Measurements from ENCODE around the gene TAS1R3. TPM values are rescaled to one million over a fixed set of nuclear protein-coding genes. Genes with fewer than 3 reads are reported as not detected.

TAS1R3 gene
- total RNA-seq, 1 donor from 2014 or later, result 0.19 TPM

DNA sequence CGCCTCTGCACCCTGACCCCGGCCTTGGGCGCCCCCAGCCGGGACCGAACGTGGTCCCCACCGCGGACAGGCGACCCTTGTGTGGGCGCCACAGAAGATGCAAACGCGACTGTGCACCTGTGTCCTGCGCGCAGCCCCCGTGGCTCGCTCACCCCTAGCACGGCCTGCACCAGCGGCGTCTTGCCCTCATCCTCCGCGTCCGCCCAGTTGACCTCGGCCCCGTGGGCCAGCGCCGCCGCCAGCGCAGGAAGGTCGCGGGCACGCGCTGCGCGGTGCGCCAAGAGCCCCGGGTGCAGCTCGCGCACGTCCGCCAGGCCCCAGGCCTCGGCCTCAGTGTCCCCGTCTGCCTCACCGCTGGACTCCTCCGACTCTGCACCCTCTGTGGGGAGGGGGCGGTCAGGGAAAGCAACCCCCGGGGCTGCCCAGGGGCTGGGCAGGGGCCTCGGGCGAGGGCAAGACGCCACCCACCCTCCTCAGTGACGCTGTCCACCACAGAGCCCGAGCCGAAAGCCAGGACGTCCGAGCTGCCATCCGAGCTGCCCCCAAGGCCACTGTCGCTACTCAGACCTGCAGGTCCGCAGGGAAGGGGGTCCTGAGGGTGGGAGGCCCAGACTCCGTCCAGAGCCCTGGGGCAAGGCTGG, 36.7 kb upstream of the TAS1R3 start:
- DNase-seq (ENCODE audit: low spot score), result no peak

DNA sequence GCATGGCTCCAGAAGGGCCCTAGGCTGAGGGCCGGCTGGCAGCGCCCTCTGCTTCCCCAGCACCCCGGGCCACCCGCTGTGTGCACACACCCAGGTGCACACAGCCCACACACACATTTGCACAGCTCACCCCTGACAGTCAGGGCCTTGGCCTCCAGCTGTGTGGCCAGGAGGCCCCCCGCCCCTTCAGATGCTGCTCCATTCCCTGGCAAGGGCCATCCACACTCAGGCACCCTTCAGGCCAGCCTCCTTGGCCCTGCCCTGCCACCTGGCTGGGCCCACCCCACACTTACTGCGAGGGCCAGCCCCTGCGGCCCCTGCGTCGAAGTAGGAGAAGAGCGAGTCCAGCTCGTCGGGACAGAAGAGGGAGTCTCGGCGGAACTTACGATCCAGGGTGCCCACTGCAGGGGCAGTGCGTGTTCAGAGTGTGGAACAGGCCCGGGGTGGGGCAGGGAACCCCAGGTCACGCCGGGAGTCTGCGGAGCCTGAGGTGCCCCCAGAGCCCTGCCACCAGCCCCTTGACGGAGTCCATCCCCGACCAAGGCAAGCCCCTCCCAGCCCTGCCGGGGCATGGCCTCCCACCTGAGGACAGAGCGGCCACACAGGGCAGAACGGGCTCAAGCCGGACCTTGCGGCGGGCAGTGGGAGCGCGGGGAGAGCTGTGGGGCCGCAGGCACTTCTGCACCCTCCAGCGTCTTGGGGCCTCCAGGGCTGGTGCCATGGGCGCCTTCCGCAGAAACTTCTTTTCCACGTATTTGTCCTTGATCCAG, 35.7 kb upstream of the TAS1R3 start:
- DNase-seq (ENCODE audit: low spot score), result no peak

DNA sequence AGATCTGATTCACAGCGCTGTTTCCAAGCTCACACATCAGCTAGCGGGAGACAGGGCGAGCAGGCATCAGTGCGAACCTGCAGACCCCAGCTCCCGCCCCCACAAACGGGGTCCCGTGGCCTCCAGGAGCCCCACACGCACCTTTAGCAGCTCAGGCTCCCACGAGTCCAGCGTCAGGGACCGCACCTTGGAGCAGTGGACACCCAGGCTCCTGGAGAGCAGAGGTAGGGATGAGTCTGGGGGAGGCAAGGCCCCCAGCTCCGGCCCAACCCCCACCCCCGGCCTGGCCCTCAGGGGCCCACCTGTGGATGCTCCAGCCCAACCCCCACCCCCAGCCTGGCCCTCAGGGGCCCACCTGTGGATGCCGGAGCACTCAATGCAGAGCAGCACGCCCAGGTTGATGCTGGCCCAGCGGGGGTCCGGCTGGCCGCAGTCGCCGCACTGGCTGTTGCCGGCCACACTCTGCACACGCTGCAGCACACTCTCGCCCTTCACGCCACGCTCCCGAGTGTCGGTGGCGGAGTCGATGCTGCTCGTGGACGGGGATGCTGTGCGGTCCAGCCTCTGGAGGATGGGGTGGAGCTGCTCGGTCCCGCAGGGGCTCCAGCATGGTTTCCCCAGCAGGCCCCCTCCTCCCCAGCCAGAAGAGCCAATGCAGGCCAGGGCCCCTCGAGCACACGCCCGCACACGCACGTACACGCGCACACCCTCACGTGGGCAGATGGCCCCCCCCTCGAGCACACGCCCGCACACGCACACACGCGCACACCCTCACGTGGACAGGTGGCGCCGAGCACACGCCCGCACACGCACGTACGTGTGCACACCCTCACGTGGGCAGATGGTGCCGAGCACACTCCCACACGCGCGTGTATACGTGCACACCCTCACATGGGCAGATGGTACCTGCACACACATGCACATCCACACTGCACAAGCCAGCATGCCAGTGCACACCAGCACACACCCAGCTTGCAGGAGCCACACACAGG, 34.7 kb upstream of the TAS1R3 start:
- DNase-seq (ENCODE audit: low spot score), result no peak

DNA sequence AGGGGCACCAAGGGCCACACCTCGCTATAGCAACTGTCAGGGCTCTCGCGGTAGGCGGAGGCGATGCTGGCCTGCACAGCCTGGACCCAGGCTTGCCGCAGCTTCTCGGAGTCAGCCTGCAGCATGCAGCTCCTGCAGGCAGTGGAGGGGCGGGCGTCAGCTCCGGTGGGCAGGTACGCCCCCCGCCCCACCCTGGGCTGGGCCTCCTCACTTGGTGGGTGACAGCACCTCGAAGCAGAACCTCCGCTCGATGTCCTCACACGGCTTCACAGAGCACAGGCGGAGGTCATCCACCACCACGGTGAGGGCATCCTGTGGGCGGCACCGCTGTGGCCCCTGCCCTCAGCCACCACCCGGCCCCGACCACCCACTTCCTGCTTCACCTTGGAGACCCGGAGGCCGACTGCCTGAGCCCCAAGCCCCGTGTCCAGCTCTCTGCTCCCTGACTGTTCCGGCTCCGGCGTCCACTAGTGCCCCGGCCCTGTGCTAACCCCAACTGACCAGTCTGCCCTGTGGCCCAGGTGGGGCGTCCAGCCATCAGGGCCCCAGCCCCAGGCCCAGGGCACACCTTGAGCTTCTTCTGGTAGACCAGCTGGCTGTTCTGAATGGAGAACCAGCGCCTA, 33.2 kb upstream of the TAS1R3 start:
- no peak for DNase-seq (ENCODE audit: low spot score)

- DNase-seq (ENCODE audit: low spot score), result no peak
Measured at GRCh38 chr1:1298861-1299685, 32.0 kb upstream of the TAS1R3 start.

DNA sequence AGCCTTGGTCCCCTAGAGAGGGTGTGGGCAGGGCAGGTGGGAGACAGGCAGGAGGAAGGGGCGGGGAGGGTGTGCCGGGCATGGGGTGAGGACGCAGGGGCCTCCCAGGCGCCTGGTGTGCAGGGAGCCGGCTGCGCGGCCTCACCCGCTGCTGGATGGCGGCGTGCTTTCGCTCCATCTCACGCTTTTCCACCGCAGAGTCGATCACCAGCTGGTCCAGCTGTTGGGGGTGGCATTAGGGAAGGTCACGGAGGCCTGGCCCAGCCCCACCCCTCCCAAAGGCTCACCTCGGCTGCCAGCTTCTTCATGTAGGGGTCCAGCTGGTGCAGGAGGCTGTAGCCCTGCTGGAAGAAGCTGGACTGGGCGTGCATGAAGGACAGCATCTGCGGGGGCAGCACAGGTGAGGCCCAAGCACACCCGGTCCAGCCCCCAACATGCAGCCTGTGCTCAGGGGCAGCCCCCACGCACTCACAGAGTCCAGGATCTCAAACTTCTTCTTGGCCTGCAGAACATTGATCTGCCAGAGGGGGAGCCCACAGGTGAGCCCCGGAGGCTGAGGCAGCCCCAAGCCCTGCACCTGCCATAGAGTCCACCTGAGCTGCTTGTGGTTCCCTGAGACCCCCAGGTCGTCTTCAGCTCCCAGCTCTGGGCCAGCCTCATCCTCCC, 31.3 kb upstream of the TAS1R3 start:
- no peak for DNase-seq (ENCODE audit: low spot score)

DNA sequence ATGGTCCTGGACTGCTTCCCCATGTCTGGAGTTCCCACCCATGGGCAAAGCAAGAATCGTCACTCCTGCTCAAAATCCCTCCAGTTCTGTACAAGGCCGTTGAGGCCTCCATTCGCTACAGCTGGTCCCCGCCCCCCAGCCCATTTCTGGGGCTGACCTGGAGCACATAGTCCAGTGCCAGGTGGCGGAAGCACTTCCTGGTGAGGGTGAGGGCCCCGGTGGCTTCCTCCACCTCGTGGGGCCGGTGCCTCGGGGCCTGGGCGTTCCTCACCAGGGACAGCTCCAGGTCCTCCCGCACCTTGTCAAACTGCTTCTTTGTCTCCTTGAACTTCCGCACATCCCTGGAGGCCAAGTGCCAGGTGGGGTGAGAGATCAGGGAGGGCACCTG, 30.7 kb upstream of the TAS1R3 start:
- DNase-seq (ENCODE audit: low spot score), result no peak

DNA sequence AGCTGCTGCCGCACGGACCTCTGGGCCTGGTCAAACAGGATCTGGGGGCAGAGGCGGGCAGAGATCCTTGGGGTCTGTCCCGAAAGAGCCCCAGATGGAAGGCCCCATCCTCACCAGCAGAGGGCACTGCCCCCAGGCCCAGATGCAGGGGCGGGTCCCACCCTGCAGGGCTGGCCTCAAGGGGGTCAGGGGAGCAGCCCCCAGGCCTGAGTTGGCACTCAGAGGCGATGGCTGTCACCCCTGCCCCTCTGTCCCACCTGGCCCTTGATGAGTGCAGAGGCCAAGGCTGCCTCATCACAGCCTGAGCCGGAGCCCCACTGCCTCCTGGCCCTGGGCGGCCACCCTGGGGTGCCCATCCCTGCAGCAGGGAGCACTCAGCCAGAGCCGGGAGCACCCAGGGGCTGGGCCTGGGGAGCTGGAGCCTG, 29.1 kb upstream of the TAS1R3 start:
- DNase-seq (ENCODE audit: low spot score), result no peak

DNA sequence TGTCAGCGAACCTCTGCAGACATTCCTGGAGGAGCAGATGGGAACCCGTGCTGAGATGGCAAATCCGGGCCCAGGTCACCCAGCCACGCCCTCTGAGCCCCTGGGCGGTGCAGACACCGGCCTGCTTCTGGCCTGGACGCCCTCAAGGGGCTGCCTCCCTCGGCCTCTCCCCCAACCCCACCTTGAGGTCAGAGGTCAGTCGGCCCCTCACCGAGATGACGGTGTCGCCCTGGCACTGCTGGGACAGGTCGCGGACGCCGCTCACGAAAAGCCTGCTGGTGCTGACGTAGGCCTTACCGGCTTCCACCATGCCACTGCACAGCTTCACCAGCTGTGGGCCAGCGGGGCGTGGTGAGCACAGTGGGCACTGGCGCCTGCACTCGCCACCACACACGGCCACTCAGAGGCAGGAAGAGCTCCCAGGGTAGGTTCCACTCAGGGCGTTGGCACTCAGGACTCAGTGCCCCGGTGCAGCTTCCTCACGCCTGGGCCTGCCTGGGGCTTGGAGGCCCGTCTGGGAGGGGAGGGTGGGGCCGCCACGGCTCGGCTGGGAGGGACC, 28.1 kb upstream of the TAS1R3 start:
- no peak for DNase-seq (ENCODE audit: low spot score)

GRCh38 chr1:1303736-1304135, 27.3 kb upstream of the TAS1R3 start:
- no peak for DNase-seq (ENCODE audit: low spot score)

DNA sequence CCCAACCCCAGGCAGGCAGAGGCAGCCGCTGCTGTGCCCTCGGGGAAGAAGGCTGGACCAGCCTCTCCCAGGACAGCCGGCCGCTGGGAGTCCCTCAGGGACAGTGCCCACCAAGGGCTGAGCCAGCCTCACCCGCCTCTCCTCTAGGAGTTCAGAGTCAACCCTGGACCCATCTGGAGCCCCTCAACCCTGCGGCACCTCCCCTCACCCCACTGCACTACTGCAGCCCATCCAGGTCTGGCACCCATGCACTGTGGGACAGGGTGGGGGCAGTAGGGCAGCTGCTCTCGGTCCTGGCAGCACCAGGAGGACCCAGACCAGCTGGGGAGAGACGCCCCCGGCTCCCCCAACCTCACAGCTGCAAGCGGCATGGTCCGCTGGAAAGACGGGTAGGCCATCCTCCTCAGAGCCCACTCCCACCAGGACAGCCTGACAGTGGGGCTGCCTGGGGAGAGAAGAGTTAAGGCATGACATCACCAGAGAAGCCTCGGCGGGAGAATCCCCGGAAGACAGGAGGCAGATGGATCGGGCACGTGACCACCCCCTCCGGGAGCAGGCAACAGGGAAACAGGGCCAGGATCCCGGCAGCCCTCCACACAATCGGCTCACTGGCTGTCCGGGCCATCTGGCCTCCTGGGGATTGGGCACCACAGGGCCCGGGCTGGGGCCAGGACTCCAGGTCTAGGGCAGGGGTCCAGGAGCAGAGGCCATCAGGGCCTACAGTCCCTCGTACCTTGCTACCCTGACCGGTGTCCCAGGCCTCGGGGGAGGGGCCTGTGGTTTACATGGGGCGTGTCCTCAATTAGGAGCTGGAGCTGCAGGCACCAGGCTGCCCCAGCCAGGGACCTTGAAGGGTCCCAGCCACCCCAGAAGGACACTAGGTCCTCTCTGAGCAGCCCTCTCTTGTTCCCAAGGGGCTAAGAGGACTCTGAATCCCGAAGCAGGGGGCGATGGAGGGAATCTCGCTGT, 26.5 kb upstream of the TAS1R3 start:
- DNase-seq (ENCODE audit: low spot score), result no peak

DNA sequence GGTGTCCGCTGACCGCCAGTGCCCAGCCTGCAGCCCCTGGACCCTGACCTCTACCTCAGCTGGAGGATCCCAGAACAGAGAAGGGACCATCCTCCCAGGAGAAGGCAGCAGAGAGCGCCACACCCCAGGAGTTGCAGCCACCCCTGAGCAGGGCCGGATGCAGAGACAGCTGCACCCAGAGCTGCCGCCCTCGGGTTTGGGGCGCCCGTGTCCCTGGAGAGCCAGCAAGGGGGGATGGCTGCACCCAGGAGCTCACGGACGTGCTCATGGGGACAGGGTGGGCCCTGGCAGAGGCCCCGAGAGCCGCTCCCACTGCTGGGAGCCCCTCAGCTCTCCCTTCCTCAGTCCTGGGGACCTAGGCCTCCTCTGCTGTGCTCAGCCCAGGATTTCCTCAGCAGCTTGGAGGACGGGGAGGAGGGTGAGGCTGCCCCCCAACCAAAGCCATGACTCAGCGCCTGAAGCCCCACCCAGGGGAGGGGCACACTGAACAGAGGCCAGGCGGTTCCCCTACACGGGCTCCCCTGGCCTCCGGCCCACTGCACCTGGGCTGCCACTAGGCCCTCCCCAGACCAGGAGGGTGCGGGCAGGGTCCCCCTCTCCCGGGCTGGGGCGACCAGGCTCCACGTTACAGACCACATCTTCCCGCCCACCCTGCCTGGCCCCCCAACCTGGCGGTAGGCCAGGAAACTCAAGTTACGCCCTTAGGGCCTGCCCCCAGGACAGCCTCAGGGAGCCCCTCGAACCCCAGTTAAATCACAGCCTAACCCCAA, 25.6 kb upstream of the TAS1R3 start:
- DNase-seq (ENCODE audit: low spot score), result no peak

DNA sequence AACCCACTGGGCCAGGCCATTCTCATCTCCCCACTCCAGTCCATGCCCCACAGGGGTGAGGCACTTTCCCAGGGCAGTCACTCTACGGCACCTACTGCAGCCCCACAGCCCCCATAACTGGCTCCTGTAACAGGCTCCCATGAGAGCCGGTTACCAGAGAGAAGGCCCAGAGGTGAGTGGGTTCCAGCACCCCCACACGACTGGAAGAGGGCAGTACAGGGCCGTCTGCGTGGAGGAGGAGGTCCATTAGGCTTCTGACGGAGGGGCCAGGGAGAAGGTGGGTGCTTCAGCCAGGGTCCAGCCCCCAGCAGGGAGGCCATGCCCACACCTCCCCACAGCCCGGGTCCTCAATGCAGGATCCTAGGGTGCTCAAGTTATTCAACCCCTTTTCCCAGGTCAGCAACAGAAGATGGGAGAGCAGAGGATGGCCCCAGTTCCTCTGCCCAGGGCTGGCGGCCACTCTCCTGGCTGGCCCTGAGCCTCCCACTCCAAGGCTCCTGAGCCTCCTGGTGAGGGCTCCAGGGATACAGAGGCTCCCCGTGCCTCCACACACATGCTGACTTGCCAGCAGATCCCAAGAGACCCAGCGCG, 24.9 kb upstream of the TAS1R3 start:
- DNase-seq (ENCODE audit: low spot score), result no peak

- DNase-seq (ENCODE audit: low spot score), result no peak
Measured at GRCh38 chr1:1306661-1307260, 24.3 kb upstream of the TAS1R3 start.

- no peak for DNase-seq (ENCODE audit: low spot score)
Measured at GRCh38 chr1:1307261-1307922, 23.7 kb upstream of the TAS1R3 start.

Data from mesenteric fat pad (tissue), 1 donor.